GM12875 (cell line): ENCODE results near the gene AGPAT2.

Source experiments
- H3K4me3 ChIP-seq: one replicate; pipeline ENCODE4 v1.5.1; 2011; ENCODE audit warnings: low read depth, low read length, control low read depth
- TF ChIP-seq, protein P1 (sequence below): IDR thresholded peaks from 2 replicates; pipeline ENCODE4 v1.5.1; 2011; ENCODE audit warnings: low read depth, mild to moderate bottlenecking, control low read depth, inconsistent platforms, low read length, moderate library complexity, borderline replicate concordance; ENCODE audit not compliant: insufficient read depth

The AGPAT2 gene

DNA sequence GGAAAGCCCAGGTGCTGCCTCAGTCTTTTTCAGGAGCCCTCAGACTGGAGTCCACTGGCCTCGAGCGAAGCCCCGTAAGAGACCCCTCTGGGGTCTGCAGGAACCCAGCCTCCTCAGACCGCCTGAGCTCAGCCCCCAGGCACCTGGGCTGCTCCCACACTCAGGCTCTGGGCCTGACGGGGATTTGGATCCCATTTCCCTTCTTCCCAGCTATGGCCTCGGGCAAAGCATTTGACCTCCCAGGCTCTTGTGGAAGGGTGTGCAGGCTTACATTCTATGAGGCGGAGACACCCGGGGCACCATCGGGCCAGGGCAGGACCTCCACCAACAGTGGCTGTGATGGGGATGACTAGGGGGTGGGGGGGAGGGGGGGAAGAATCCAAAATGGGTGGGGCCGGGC is 4.5 kb downstream of the AGPAT2 start:
- TF ChIP-seq, protein P1, sequence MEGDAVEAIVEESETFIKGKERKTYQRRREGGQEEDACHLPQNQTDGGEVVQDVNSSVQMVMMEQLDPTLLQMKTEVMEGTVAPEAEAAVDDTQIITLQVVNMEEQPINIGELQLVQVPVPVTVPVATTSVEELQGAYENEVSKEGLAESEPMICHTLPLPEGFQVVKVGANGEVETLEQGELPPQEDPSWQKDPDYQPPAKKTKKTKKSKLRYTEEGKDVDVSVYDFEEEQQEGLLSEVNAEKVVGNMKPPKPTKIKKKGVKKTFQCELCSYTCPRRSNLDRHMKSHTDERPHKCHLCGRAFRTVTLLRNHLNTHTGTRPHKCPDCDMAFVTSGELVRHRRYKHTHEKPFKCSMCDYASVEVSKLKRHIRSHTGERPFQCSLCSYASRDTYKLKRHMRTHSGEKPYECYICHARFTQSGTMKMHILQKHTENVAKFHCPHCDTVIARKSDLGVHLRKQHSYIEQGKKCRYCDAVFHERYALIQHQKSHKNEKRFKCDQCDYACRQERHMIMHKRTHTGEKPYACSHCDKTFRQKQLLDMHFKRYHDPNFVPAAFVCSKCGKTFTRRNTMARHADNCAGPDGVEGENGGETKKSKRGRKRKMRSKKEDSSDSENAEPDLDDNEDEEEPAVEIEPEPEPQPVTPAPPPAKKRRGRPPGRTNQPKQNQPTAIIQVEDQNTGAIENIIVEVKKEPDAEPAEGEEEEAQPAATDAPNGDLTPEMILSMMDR = no peak
- no peak overlapping the region for H3K4me3 ChIP-seq

DNA sequence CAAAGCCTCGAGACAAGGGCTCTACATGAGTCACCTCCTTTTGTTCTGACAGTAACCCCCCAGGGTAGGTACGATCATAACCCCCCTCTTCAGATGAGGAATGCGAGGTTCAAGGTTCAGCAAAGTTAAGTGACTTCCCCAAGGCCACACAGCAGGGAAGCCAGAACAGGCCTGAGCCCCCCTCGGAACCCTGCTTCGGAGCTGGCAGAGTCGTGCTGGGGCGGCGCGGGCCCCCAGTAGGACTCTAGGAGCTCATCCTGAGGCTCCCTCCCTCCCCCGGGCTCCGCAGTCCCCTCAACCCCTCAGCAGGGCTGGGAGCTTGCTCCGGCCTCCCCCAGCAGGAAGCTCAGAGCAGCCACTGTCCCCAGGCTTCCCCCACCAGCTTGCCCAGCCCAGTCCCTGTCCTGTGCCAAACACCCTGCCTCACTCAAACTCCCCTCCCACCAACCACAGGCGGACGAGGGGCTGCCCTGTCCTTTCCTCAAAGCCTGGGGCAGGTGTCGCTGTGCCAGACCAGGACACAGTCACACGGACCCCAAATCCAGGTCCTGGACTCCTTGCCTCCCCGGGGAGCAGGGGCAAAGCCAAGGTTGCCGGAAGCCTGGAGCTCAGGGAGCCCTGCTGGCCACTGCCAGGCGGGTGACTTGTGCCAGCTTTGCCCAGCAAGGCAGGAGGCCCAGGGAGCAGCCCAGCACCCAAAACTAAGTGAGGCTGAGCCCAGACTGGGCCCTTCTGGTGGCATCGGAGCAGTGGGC is 5.1 kb downstream of the AGPAT2 start:
- TF ChIP-seq, protein P1 = no peak
- H3K4me3 ChIP-seq = no peak overlapping the region

DNA sequence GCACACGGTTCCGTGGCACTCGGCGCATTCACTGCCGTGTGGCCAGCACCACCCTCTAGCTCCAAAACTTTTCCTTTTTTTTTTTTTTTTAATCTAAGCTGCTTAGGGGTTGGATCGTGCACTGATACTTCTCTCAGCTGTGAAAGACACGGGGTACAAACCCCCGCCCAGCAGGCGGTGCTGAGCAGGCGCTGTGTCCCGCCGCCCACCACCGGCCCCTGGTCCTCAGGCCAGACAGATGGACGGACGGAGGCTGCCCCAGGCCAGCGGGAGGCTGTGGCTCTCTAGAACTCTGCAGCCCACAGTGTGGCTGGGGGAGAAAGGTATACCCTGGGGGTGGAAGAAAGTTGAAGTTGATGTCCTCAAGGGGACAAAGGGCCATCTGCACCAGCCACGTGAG is 6.2 kb downstream of the AGPAT2 start:
- TF ChIP-seq, protein P1 = no peak
- H3K4me3 ChIP-seq = no peak overlapping the region

DNA sequence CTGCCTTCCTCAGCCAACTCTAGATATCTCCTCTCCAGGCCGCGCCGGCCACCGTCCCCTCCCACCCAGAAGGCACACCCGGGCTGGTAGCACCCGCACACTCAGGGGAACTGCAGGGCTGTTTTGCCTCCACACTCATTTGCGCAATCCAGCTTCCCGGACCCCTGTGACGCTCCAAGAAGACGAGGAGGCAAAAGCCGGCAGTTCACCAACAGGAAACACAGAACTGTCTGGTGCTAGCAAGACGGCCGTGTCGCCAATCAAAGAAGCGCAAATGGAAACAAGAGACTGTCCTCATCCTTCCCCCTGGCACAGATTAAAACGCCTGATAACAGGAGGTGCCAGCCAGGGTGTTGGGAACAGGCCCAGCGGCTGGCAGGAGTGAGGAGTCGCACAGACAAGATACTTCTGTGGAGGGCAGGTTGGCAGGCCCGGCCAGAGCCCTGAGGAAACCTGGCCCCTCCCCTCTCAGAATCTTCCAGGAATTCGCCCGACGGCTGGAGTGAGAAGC is 7.8 kb downstream of the AGPAT2 start:
- H3K4me3 ChIP-seq = no peak overlapping the region
- TF ChIP-seq, protein P1 = no peak

DNA sequence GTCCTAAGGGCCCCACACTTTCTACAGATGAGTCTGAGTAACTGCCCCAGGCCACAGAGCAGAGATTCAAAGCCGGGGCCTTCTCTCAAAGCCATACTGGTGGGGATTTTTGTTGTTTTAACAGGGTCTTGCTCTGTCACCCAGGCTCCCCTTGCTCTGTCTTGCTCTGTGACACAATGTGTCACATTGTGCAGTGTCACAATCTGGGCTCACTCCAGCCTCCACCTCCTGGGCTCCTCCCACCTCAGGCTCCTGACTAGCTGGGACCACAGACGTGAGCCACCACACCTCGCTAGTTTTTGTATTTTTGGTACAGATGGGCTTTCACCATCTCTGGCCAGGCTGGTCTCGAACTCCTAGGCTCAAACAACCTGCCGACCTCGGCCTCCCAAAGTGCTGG is 8.6 kb downstream of the AGPAT2 start:
- TF ChIP-seq, protein P1 = no peak
- no peak overlapping the region for H3K4me3 ChIP-seq

DNA sequence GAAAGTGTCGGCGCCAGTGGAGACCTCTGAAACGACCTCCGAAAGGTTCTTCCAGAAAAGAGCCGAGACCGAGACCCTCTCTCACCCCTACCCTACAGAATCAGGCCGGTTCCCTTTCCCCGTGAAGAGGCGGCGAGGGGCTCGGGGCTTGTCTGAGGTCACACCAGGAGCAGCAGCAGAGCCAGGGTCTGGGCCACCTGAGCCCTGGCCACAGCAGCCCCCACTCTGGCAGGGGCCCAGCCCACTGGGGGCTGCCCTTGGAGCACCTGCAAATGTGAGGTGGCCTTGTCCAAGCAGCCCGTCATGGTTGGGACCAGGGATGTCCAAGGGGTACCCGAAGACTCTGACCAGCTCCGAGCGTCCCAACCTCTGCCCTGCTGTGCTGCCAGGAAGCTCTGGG is 9.2 kb downstream of the AGPAT2 start:
- H3K4me3 ChIP-seq = no peak overlapping the region
- TF ChIP-seq, protein P1 = no peak
